Activated CD4-positive, alpha-beta T cell treated with anti-CD3 and anti-CD28 coated beads, Interleukin-10, Interleukin-2, amounts not matched to agents 100 ng/mL and 50 ng/mL, durations not matched to agents 16 hours and 8 hours (primary cell): ENCODE measurements around the gene PRKCI.
A peak's percentile ranks its signal among the peaks of the same experiment; 100 is the strongest.
"Not testable (repeated sequence)": the region's sequence is repeated elsewhere in the genome, so short reads cannot be mapped to it uniquely, and the experiment has no call there.

Experiments
- DNase-seq: peaks from one replicate; pipeline ENCODE4 v3.0.0-alpha.2; 2020

Gene PRKCI

GRCh38 chr3:170301405-170301804 is 79.2 kb downstream of the PRKCI start:
- DNase-seq: no peak

DNA sequence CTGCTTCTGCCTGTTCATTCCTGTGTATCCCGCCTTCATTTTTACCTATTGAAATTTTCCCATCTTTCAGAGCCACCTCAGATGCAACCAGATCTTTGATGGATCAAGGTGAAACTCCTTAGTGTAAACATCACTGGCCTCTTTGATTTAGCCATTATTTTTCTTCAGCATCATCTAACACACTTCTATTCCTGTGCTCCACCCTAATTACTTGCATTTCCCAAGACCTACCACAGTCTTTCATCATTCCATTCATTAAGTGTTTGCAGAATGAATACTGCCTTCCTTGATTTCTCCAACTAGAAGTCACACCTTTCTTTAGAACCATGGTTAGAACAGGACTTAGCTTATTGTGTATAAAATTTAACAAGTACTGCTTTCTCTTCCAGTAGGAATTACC is 79.8 kb downstream of the PRKCI start:
- no peak for DNase-seq

DNA sequence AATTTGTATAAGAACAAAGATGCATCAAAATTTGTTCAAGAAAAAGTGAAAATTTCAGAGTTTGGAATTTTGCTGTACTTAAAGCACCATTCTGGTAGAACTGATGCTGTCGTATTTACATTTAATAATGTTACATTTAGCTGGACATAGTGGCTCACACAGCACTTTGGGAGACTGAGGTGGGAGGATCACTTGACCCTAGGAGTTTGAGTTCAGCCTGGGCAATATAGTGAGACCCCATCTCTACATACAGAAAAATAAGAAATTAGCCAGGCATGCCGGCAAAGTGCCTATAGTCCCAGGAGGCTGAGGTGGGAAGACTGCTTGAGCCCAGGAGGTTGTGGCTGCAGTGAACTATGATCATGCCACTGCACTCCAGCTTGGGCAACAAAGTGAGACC is 83.8 kb downstream of the PRKCI start:
- DNase-seq: no peak

DNA sequence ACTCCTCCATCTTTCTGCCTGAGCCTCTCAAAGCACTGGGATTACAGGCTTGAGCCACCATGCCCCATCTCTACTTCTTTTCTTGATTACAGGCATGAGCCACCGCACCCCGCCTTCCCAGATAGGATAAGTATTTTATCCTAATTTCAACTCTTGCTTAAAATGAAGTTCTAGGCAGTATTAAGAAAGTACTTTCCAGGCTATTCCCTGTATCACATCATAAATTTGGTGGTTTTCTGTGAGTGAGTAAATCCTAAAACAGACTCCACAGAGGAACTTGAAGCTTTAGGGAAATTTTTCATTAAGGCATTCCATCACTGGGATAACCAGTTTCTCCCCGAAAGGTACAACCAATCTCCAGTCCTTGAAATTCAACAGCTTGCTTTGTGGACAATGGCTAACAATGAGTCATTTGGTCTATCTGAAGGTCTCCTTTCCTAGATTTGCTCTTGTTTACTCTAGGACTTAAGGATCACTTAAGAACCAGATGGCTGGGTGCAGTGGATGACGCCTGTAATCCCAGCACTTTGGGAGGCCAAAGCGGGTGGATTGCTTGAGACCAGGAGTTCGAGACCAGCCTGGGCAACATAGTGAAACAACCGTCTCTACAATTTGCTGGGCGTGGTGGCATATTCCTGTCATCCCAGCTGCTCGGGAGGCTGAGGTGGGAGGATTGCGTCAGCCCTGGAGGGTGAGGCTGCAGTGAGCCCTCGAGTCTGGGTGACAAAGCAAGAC is 85.6 kb downstream of the PRKCI start:
- no peak for DNase-seq

- no peak for DNase-seq
Measured at GRCh38 chr3:170309046-170309445, 86.8 kb downstream of the PRKCI start.

DNA sequence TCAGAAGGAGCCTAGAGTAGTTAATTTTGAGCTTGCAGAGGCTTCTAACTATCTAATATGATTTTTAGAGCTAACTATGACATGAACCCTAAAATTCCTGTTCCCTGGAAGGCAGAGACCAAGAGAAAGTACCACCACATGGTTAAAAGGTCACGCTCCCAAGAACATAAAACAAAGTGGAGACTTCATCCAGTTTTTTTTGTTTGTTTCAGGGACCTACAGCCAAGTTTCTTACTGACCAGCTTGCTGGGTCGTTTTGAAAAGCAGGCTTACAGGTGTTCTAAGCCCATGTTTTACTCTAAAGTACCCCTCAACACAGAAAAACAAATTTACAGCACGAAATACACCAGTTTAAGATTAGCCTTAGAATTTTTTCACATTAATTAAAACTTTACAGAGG is 95.7 kb downstream of the PRKCI start:
- DNase-seq: no peak

GRCh38 chr3:170320461-170321121 is 98.4 kb downstream of the PRKCI start:
- DNase-seq: no peak

DNA sequence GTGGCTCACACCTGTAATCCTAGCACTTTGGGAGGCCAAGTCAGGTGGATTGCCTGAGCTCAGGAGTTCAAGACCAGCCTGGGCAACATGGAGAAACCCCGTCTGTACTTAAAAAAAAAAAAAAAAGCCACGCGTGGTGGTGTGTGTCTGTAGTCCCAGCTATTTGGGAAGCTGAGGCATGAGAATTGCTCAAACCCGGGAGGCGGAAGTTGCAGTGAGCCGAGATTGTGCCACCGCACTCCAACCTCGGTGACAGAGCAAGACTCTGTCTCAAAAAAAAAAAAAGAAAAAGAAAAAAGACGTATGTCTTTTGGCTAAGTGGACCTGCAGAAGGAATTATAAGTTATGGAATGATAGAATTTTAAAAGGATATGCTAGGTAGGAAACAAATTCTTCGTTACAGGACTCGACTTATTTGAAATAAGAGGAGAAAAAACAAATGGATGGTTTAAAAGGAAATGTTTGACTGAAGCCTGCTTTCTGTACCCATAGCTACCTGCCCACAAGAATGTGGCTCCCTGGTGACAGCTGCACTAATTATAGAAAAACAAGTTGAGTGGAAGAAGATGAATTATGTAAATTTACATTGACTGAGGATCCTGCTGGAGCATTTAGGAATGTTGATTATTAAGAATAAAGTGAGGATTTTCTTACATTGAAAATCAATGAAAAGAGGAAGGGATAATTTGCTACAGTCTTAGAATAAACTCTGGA is 99.3 kb downstream of the PRKCI start:
- DNase-seq: no peak

DNA sequence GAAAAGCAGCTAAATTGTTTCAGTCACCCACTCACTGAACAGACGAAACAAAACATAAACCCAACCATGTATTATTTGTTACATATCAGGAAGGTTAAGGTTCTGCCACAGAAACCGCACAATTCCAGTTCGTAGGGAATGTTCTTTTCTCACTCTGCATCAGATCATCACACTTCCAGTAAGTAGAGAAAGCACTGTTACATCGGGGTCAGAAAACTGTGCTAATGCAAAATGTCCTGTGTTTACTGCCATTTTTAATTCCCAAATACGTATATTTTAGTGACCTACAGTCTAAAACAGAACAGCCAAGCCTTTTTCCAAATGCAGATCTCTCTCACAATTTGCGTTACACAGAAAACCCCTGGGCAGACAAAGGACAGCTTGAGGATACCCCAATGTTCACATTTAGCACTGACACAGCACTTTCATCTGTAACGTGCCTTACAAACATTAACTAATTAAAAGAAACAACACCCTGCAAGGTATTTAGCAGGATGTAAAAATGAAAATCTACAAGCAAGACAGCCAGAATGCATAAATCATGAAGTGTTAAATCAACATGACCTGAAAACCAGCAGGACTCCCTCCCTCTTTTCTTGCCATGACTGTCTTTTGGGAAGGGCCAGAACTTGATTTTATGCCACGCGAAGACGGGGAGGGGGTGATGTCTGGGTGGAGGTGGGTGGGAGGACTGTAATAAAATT is 100.5 kb downstream of the PRKCI start:
- DNase-seq: no peak

GRCh38 chr3:170323331-170323730 is 101.1 kb downstream of the PRKCI start:
- DNase-seq: no peak

DNA sequence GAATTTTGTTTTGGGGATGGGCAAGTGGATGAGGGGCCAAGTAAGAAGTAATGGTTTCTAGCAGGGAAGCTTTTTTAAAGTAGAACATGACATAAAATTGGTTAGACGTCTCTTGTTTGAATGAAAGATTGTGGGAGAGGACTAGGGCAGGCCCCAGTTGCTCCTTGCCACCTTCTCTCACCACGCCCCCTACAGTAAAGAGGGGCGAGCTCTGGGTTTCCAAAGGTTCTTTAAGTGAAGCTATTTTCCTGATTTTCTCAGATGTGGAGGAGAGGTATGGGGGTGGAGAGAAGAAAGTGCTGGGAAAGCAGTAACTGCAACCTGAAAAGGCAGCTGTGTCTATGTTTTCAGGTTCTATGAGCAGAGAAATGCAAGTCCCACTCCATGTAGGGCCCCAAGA is 102.7 kb downstream of the PRKCI start:
- DNase-seq: no peak

DNA sequence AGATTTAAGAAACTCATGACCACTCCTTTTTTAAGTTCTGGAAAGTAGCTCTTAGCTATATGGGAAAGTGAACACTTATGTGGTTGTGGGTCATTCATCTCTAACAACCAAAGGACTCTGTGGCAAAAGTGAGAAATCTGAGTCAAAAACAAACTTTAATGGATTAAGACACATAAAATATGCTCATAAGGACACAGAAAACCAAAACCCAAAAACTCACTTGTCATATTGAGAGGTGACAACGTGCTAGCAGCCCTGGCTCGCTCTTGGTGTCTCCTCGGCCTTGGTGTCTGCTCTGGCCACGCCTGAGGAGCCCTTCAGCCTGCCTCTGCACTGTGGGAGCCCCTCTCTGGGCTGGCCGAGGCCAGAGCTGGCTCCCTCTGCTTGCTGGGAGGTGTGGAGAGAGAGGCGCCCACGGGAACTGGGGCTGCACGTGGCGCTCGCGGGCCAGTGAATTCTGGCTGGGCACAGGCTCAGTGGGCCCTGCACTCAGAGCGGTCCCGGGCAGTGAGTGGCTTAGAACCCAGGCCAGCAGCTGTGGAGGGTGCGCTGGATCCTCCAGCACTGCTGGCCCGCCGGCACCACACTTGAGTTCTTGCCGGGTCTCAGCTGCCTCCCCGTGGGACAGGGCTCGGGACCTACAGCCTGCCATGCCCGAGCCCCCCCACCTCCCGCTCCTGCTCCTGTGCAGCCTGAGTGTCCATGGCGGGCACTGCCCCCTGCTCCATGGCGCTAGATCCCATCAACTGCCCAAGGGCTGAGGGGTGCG is 105.0 kb downstream of the PRKCI start:
- peak; percentile 32 for DNase-seq

DNA sequence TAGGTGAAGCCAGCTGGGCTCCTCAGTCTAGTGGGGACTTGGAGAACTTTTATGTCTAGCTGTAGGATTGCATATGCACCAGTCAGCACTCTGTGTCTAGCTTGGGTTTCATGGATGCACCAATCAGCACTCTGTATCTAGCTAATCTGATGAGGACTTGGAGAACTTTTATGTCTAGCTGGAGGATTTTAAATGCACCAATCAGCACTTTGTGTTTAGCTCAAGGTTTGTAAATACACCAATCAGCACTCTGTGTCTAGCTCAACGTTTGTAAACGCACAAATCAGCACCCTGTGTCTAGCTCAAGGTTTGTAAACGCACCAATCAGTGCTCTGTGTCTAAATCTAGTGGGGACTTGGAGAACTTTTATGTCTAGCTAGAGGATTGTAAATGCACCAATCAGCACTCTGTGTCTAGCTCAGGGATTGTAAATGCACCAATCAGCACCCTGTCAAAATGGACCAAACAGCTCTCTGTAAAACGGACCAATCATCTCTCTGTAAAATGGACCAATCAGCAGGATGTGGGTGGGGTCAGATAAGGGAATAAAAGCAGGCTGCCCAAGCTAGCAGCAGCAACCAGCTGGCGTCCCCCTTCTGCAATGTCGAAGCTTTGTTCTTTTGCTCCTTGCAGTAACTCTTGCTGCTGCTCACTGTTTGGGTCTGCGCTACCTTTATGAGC is 105.8 kb downstream of the PRKCI start:
- DNase-seq: not testable (repeated sequence)

DNA sequence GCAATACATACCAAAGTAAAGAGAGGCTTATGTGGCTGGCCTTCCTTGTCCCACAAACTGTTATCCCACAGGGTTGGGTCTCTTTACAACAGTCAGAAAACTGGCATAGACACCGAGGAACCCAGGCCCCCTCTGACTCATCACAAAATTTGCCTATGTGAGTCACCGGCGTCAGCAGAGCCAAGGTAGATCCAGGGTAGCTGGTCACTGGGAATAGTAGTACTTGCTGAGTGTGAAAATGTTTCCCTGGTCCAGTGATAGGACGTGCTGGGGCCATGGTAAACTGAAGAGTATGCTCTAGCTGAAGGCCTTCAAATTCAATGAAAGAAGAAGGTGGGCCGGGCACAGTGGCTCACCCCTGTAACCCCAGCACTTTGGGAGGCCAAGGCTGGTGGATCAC is 108.1 kb downstream of the PRKCI start:
- DNase-seq: peak; percentile 6

DNA sequence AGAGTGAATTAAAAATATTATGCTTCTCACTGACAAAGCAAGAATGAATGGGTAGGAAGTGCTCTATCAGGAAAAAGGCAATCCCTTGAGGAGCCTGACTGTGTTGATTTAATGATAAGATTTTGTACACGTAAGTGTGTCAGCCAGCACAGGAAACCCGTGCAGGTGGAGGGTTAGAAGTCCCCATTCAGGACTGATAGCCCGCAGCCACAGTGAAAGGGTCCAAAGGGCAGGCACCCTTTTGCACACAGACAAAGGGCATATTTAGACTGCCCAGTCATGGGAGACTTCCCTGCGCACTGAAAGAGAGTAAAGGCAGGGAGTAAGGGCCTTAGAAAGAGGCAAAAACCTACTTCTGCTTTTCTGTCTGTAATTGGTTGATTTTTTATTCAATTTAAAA is 108.9 kb downstream of the PRKCI start:
- DNase-seq: no peak

GRCh38 chr3:170337420-170337819 is 115.2 kb downstream of the PRKCI start:
- DNase-seq: no peak

- no peak for DNase-seq
Measured at GRCh38 chr3:170338690-170339340, 116.6 kb downstream of the PRKCI start.

DNA sequence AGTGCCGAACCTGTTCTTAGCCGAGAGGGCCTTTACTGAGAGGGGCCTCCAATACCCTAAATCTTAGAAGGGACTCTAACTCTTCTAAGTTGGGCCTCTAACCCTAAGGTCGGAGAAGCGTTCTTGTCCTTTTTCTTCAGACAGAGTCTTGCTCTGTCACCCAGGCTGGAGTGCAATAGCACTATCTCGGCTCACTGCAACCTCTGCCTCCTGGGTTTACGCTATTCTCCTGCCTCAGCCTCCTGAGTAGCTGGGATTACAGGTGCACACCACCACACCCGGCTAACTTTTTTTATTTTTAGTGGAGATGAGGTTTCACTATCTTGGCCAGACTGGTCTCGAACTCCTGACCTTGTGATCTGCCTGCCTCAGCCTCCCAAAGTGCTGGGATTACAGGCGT is 120.0 kb downstream of the PRKCI start:
- DNase-seq: not testable (repeated sequence)

DNA sequence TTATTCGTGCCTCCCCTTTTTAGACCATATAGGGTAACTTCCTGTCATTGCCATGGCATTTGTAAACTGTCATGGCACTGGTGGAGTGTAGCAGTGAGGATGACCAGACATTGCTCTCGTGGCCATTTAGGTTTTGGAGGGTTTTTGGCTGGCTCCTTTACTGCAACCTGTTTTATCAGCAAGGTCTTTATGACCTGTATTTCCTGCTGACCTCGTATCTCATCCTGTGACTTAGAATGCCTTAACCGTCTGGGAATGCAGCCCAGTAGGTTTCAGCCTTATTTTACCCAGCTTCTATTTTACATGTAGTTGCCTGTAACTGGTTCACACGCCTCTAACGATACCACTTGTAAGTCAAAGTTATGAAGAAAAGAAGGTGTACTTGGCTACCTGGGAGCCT is 121.6 kb downstream of the PRKCI start:
- DNase-seq: not testable (repeated sequence)

DNA sequence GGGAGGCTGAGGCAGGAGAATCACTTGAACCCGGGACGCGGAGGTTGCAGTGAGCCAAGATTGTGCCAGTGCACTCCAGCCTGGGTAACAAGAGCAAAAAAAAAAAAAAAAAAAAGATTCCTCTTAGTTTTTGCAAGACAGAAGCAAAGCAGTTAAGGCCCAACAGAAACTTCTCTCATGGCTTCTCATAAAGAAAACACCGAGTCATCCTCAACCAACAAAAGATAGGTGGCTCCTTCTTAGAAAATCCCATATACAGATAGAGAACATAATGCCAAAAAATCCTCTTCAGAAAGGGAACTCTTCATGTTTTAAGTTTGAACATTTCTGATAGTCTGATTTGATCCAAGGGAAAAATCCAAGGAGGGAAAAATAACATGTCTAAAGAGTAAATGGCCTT is 122.7 kb downstream of the PRKCI start:
- DNase-seq: no peak
